SU-DHL-6 (cell line): ENCODE measurements around the gene HOXA11.

Experiments used
- EZH2phosphoT487 ChIP-seq: fragments of 200-600 bp; sonication (generic), shearing (Covaris generic); conservative IDR thresholded peaks from 2 replicates; pipeline ENCODE4 v1.6.1; 2018; ENCODE audit warnings: mild to moderate bottlenecking, antibody characterized with exemption, low read length, moderate library complexity, mixed read lengths
- TF ChIP-seq, protein P1 (sequence below): fragments of 200-600 bp; sonication (generic); IDR thresholded peaks from one replicate; pipeline ENCODE4 v1.5.1; 2017; ENCODE audit warnings: antibody characterized with exemption, mild to moderate bottlenecking, low read length, moderate library complexity; ENCODE audit not compliant: insufficient read depth, poor library complexity, severe bottlenecking

DNA sequence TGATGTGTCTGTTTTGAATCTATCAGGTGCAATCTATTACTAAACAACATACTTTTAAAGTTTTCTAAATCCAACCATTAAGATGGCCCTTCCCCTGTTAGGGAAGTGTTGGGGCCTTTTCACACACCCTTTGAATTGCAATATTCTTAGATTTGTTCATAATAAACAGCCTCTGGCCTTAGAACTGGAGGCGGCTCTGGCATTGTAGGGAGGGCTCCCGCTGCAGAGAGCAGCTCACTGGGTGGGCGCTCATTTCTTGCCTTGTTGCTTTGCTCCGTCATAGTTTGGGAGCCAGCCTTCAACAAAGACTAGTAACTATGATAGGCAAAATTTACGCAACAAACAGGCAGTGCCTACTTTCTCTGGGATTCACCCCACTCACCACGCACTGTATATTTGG lies 6.7 kb downstream of the HOXA11 start:
- TF ChIP-seq, protein P1, sequence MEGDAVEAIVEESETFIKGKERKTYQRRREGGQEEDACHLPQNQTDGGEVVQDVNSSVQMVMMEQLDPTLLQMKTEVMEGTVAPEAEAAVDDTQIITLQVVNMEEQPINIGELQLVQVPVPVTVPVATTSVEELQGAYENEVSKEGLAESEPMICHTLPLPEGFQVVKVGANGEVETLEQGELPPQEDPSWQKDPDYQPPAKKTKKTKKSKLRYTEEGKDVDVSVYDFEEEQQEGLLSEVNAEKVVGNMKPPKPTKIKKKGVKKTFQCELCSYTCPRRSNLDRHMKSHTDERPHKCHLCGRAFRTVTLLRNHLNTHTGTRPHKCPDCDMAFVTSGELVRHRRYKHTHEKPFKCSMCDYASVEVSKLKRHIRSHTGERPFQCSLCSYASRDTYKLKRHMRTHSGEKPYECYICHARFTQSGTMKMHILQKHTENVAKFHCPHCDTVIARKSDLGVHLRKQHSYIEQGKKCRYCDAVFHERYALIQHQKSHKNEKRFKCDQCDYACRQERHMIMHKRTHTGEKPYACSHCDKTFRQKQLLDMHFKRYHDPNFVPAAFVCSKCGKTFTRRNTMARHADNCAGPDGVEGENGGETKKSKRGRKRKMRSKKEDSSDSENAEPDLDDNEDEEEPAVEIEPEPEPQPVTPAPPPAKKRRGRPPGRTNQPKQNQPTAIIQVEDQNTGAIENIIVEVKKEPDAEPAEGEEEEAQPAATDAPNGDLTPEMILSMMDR = no peak
- no peak for TF ChIP-seq EZH2phosphoT487
